T-helper 1 cell treated with Interleukin-12 subunit alpha and Interleukin-12 subunit beta and Interleukin-4 antibody, amounts not matched to agents 30 μg/mL and 1 μg/mL, for 36 hours (primary cell): Measurements from ENCODE around the gene TCF20.

Source experiments
- H3K27ac Mint-ChIP-seq: one replicate; pipeline ENCODE4 v1.8.0; 2021; ENCODE audit warnings: mild to moderate bottlenecking, mixed read lengths
- H3K27me3 Mint-ChIP-seq: one replicate; pipeline ENCODE4 v1.8.0; 2021; ENCODE audit warnings: low read depth, mixed read lengths
- H3K36me3 Mint-ChIP-seq: one replicate; pipeline ENCODE4 v1.8.0; 2021; ENCODE audit warnings: low read depth, mixed read lengths
- H3K4me1 Mint-ChIP-seq: one replicate; pipeline ENCODE4 v1.8.0; 2021; ENCODE audit warnings: low read depth, mixed read lengths
- H3K4me3 Mint-ChIP-seq: one replicate; pipeline ENCODE4 v1.8.0; 2021; ENCODE audit warnings: mild to moderate bottlenecking, moderate library complexity, mixed read lengths
- H3K9me3 Mint-ChIP-seq: one replicate; pipeline ENCODE4 v1.8.0; 2021; ENCODE audit warnings: mixed read lengths

Gene TCF20

GRCh38 chr22:42292732-42293520 is 22.5 kb upstream of the TCF20 start:
- Mint-ChIP-seq H3K36me3 (no peaks in the 10 kb centered on the region), H3K27ac (no peak overlapping the region), H3K4me1 (peaks cover 10% of the 10 kb centered on the region), H3K27me3 (no peaks in the 10 kb centered on the region), H3K4me3 (no peak overlapping the region), H3K9me3 (no peaks in the 10 kb centered on the region)

GRCh38 chr22:42291287-42291686 is 20.8 kb upstream of the TCF20 start:
- H3K27me3 Mint-ChIP-seq, result no peaks in the 10 kb centered on the region
- peaks cover 20% of the 10 kb centered on the region for H3K4me1 Mint-ChIP-seq
- H3K9me3 Mint-ChIP-seq, result no peaks in the 10 kb centered on the region
- no peaks in the 10 kb centered on the region for H3K36me3 Mint-ChIP-seq
- H3K27ac Mint-ChIP-seq, result no peak overlapping the region
- H3K4me3 Mint-ChIP-seq, result no peak overlapping the region

- Mint-ChIP-seq H3K27ac (no peak overlapping the region), H3K9me3 (no peaks in the 10 kb centered on the region), H3K36me3 (no peaks in the 10 kb centered on the region), H3K4me3 (no peak overlapping the region), H3K4me1 (peaks cover 26% of the 10 kb centered on the region), H3K27me3 (peaks cover 3% of the 10 kb centered on the region)
Measured at GRCh38 chr22:42289671-42290541, 19.5 kb upstream of the TCF20 start.

GRCh38 chr22:42288791-42289190 is 18.3 kb upstream of the TCF20 start:
- Mint-ChIP-seq H3K9me3 (no peaks in the 10 kb centered on the region), H3K4me1 (peaks cover 22% of the 10 kb centered on the region), H3K27me3 (peaks cover 9% of the 10 kb centered on the region), H3K36me3 (no peaks in the 10 kb centered on the region), H3K4me3 (no peak overlapping the region), H3K27ac (no peak overlapping the region)

GRCh38 chr22:42287174-42287890 is 16.9 kb upstream of the TCF20 start:
- peaks cover 25% of the 10 kb centered on the region for H3K4me1 Mint-ChIP-seq
- H3K27ac Mint-ChIP-seq, result no peak overlapping the region
- no peaks in the 10 kb centered on the region for H3K36me3 Mint-ChIP-seq
- no peak overlapping the region for H3K4me3 Mint-ChIP-seq
- peaks cover 17% of the 10 kb centered on the region for H3K27me3 Mint-ChIP-seq
- no peaks in the 10 kb centered on the region for H3K9me3 Mint-ChIP-seq

DNA sequence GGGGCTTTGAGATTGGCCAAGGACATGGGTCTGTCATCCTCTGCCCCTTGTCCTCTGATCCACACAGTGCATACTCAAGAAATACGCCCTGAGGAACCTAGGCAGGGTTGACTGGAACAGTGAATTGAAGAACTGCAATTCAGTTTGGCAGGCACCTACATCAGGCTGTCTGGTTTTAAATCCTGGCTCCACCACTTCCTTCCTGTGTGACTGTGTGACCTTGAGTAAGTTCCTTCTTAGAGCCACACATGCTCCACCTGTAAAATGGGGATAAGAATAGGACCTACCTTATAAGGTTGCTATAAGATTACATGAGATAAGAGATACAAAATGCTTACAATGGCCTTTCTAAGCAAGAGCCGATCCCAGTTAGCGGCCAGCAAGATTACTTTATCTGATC is 15.8 kb upstream of the TCF20 start:
- no peaks in the 10 kb centered on the region for H3K9me3 Mint-ChIP-seq
- peak overlapping the region; percentile 42 for H3K4me3 Mint-ChIP-seq
- peak overlapping the region; percentile 5 for H3K27ac Mint-ChIP-seq

GRCh38 chr22:42285604-42286003 is 15.2 kb upstream of the TCF20 start:
- H3K4me3 Mint-ChIP-seq, result peak overlapping the region; percentile 42
- no peaks in the 10 kb centered on the region for H3K36me3 Mint-ChIP-seq
- peaks cover 27% of the 10 kb centered on the region for H3K27me3 Mint-ChIP-seq
- H3K9me3 Mint-ChIP-seq, result no peaks in the 10 kb centered on the region
- peaks cover 25% of the 10 kb centered on the region for H3K4me1 Mint-ChIP-seq
- peak overlapping the region; percentile 15 for H3K27ac Mint-ChIP-seq

More for the DNA sequence above, 15.8 kb upstream of the TCF20 start:
- peaks cover 27% of the 10 kb centered on the region for H3K27me3 Mint-ChIP-seq
- H3K36me3 Mint-ChIP-seq, result no peaks in the 10 kb centered on the region
- H3K4me1 Mint-ChIP-seq, result peaks cover 25% of the 10 kb centered on the region

- Mint-ChIP-seq H3K4me3 (no peak overlapping the region), H3K27ac (no peak overlapping the region), H3K27me3 (peaks cover 27% of the 10 kb centered on the region)
Measured at GRCh38 chr22:42284643-42285181, 14.3 kb upstream of the TCF20 start.

GRCh38 chr22:42284202-42284591 is 13.7 kb upstream of the TCF20 start:
- Mint-ChIP-seq H3K36me3 (peaks cover 2% of the 10 kb centered on the region), H3K27ac (no peak overlapping the region), H3K9me3 (no peaks in the 10 kb centered on the region), H3K4me1 (peaks cover 25% of the 10 kb centered on the region), H3K27me3 (peaks cover 30% of the 10 kb centered on the region), H3K4me3 (no peak overlapping the region)

More at GRCh38 chr22:42284643-42285181, 14.3 kb upstream of the TCF20 start:
- Mint-ChIP-seq H3K9me3 (no peaks in the 10 kb centered on the region), H3K4me1 (peaks cover 25% of the 10 kb centered on the region), H3K36me3 (no peaks in the 10 kb centered on the region)

GRCh38 chr22:42283278-42284201 is 13.1 kb upstream of the TCF20 start:
- H3K27me3 Mint-ChIP-seq, result peaks cover 30% of the 10 kb centered on the region
- H3K36me3 Mint-ChIP-seq, result peaks cover 2% of the 10 kb centered on the region
- peak overlapping the region; percentile 77 for H3K27ac Mint-ChIP-seq

GRCh38 chr22:42282943-42283277 is 12.5 kb upstream of the TCF20 start:
- peak overlapping the region; percentile 5 for H3K4me3 Mint-ChIP-seq
- H3K27me3 Mint-ChIP-seq, result peaks cover 30% of the 10 kb centered on the region
- peaks cover 25% of the 10 kb centered on the region for H3K4me1 Mint-ChIP-seq
- peak overlapping the region; percentile 77 for H3K27ac Mint-ChIP-seq
- H3K9me3 Mint-ChIP-seq, result no peaks in the 10 kb centered on the region
- peaks cover 2% of the 10 kb centered on the region for H3K36me3 Mint-ChIP-seq

More at GRCh38 chr22:42283278-42284201, 13.1 kb upstream of the TCF20 start:
- Mint-ChIP-seq H3K9me3 (no peaks in the 10 kb centered on the region), H3K4me3 (peak overlapping the region; percentile 57), H3K4me1 (peaks cover 25% of the 10 kb centered on the region)

GRCh38 chr22:42282252-42282942 is 11.9 kb upstream of the TCF20 start:
- no peak overlapping the region for H3K4me3 Mint-ChIP-seq
- H3K9me3 Mint-ChIP-seq, result no peaks in the 10 kb centered on the region
- peaks cover 2% of the 10 kb centered on the region for H3K36me3 Mint-ChIP-seq
- peaks cover 22% of the 10 kb centered on the region for H3K4me1 Mint-ChIP-seq
- peaks cover 30% of the 10 kb centered on the region for H3K27me3 Mint-ChIP-seq
- H3K27ac Mint-ChIP-seq, result peak overlapping the region; percentile 77

- Mint-ChIP-seq H3K4me3 (no peak overlapping the region), H3K36me3 (peaks cover 2% of the 10 kb centered on the region), H3K4me1 (peaks cover 18% of the 10 kb centered on the region), H3K27me3 (peaks cover 30% of the 10 kb centered on the region), H3K9me3 (no peaks in the 10 kb centered on the region), H3K27ac (no peak overlapping the region)
Measured at GRCh38 chr22:42281706-42282251, 11.3 kb upstream of the TCF20 start.
